ENCODE data around the gene TMEM187. TPM values are rescaled to one million over a fixed set of nuclear protein-coding genes. Genes with fewer than 3 reads are reported as not detected.

TMEM187 gene
- polyA plus RNA-seq, 1 experiment, result 3.2 TPM

DNA sequence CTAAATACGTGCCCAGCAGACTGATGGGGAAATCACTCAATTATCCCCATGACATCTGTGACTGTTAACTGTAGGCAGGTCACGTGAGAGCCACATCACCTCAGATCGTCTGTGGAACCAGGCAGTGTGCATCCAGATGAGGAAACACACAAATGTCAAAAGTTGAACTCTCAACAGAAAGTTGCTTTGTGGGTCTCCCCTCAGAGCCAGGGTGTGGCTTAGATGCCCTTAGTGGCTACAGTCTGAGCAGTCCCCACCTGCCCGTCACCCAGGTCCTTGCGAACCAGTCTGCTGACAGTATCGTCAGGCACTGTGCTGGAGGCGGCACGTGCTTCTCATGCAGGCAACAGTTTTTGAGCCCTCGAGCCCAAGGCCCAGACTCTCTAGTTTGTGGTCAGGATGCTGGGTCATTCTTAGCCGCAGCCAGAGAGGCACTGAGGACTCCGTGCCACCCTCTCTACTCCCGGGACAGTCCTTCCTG, 10.8 kb downstream of the TMEM187 start:
- DNase-seq (ENCODE audit: low read depth, low spot score), result no peak
- no peak overlapping the region for H3K4me3 ChIP-seq (ENCODE audit: low read depth, low read length)
- ChIA-PET POLR2A (no interaction called here), CTCF (no interaction called here)
- TF ChIP-seq, protein P1, sequence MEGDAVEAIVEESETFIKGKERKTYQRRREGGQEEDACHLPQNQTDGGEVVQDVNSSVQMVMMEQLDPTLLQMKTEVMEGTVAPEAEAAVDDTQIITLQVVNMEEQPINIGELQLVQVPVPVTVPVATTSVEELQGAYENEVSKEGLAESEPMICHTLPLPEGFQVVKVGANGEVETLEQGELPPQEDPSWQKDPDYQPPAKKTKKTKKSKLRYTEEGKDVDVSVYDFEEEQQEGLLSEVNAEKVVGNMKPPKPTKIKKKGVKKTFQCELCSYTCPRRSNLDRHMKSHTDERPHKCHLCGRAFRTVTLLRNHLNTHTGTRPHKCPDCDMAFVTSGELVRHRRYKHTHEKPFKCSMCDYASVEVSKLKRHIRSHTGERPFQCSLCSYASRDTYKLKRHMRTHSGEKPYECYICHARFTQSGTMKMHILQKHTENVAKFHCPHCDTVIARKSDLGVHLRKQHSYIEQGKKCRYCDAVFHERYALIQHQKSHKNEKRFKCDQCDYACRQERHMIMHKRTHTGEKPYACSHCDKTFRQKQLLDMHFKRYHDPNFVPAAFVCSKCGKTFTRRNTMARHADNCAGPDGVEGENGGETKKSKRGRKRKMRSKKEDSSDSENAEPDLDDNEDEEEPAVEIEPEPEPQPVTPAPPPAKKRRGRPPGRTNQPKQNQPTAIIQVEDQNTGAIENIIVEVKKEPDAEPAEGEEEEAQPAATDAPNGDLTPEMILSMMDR (IDR thresholded peaks at IDR 0.05; ENCODE audit: low read depth, low read length), result no peak
- no peaks in the 10 kb centered on the region for H3K27me3 ChIP-seq (ENCODE audit: control insufficient read depth, insufficient read depth, low read length)
- H3K9me3 ChIP-seq (ENCODE audit: control insufficient read depth, insufficient read depth, low read length), result no peaks in the 10 kb centered on the region; the same call in 1 of the 2 replicates
- no peak overlapping the region for H3K27ac ChIP-seq (ENCODE audit: low read depth, low read length)

DNA sequence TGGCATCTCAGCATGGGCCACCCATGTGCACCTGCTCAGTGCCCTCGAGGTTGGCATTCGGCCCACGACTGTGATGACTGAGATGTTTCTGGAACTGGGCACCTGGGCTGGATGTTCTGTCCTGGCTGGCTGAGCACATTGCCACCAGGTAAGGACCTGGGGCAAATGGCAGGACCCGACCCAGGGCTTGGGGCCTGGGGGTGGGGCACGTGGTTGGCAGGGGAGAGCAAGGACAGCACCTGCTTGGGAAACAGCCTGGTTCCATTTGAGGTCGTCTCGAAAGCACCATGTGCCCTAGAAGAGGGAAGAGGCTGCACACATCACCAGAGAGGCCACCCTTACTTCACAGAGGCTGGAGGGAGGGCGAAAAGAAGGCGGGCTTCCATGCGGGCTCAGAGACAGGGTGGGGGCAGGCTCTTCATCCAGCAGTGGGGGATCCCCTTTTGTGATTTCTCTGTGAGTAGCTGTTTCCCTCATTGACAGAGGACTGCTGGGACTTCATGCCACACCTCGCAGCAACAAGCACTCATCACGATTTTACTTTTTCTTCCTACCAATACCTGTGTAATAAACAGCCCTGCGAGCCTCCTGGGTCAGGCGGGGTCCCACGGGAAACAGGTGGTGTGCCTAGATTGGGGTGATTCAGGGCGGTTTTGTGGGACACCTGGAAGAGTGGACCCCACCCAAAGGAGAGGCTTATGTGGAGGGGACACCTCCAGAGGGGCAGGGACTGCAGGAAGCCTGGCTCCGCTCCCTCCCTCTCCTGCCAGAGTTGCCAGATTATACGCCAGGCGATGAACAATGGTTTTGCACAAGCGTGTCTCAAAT, 12.0 kb downstream of the TMEM187 start:
- POLR2A ChIA-PET, result no interaction called here
- Histone ChIP-seq H3K4me3 (ENCODE audit: low read depth, low read length) (no peak overlapping the region), H3K9me3 (ENCODE audit: control insufficient read depth, insufficient read depth, low read length) (no peaks in the 10 kb centered on the region; the same call in 1 of the 2 replicates), H3K27ac (ENCODE audit: low read depth, low read length) (no peak overlapping the region), H3K27me3 (ENCODE audit: control insufficient read depth, insufficient read depth, low read length) (no peaks in the 10 kb centered on the region)
- CTCF ChIA-PET, result no interaction called here
- TF ChIP-seq, protein P1 (IDR thresholded peaks at IDR 0.05; ENCODE audit: low read depth, low read length), result no peak
- DNase-seq (ENCODE audit: low read depth, low spot score), result no peak

DNA sequence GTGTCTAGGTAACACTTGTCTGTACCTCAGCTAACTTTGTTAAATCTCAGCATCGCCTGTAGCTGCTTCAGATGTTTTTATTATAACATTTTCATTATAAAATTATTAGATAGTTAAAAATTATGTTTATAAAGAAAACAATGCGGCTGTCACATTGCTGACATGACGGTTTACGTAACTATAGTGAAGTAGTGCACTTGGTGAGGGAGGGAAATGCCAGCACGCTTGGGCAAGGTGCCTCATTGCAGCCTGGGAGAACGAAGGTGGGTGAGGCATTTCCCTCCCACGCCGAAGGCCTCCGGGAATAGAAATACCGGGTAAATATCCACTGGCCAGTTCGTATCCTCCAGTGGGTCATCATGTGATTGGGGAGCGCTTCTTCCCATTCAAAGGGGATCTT, 15.9 kb downstream of the TMEM187 start:
- no peak overlapping the region for H3K27ac ChIP-seq (ENCODE audit: low read depth, low read length)
- no peak for DNase-seq (ENCODE audit: low read depth, low spot score)
- CTCF ChIA-PET, result no interaction called here
- POLR2A ChIA-PET, result no interaction called here
- H3K9me3 ChIP-seq (ENCODE audit: control insufficient read depth, insufficient read depth, low read length), result no peaks in the 10 kb centered on the region
- TF ChIP-seq, protein P1 (IDR thresholded peaks at IDR 0.05; ENCODE audit: low read depth, low read length), result no peak
- no peak overlapping the region for H3K4me3 ChIP-seq (ENCODE audit: low read depth, low read length)
- no peaks in the 10 kb centered on the region for H3K27me3 ChIP-seq (ENCODE audit: control insufficient read depth, insufficient read depth, low read length)

DNA sequence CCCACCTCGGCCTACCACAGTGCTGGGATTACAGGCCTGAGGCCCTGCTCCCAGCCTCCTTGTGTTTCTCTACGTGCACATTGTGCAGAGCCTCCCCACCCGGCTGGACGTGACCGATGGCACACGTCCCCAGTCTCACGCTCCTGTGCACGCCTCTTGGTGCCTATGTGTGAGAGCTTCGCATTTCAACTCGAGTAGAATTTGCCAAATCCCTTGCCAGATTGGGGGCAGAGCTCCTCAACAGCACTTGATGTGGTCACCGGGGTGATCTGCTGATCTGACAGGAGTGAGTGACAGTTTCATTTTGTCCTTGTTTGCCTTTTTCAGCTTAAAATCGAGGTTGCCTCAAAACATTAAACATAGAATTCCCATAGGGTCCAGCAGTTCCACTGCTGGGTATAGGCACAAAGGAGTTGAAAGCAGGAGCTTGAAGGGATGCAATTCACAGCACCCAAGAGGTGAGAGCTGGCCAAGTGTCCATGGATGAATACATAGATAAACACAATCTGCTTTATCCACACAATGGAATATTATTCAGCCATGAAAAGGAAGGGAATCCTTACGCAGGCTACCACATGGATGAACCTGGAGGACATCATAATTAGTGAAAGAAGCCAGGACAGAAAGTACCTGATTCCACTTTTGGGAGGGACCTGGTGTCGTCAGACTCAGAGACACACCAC, 17.6 kb downstream of the TMEM187 start:
- Histone ChIP-seq H3K27me3 (ENCODE audit: control insufficient read depth, insufficient read depth, low read length) (no peaks in the 10 kb centered on the region), H3K9me3 (ENCODE audit: control insufficient read depth, insufficient read depth, low read length) (no peaks in the 10 kb centered on the region), H3K4me3 (ENCODE audit: low read depth, low read length) (no peak overlapping the region), H3K27ac (ENCODE audit: low read depth, low read length) (no peak overlapping the region)
- ChIA-PET CTCF (no interaction called here), POLR2A (no interaction called here)
- DNase-seq (ENCODE audit: low read depth, low spot score), result no peak
- TF ChIP-seq, protein P1 (IDR thresholded peaks at IDR 0.05; ENCODE audit: low read depth, low read length), result no peak

DNA sequence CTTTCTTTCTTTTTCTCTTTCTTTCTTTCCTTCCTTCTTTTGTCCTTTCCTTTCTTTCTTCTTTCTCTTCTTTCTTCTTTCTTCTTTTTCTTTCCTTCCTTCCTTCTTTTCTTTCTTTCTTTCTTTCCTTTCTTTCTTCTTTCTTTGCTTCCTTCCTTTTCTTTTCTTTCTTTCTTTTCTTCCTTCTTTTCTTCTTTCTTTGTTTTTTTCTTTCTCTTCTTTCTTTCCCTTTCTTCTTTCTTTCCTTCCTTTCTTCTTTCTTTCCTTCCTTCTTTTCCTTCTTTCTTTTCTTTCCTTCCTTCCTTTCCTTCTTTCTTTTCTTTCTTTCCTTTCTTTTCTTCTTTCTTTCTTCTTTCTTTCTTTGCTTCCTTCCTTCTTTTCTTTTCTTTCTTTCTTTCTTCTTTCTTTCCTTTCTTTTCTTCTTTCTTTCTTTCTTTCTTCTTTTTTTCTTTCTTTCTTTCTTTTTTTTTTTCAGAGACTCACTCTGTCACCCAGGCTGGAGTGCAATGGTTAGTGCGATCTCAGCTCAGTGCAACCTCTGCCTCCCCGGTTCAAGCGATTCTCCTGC, 18.5 kb downstream of the TMEM187 start:
- POLR2A ChIA-PET, result no interaction called here
- CTCF ChIA-PET, result no interaction called here

More for the DNA sequence above, 18.5 kb downstream of the TMEM187 start:
- Histone ChIP-seq H3K27me3 (ENCODE audit: control insufficient read depth, insufficient read depth, low read length) (no peaks in the 10 kb centered on the region), H3K27ac (ENCODE audit: low read depth, low read length) (no peak overlapping the region), H3K9me3 (ENCODE audit: control insufficient read depth, insufficient read depth, low read length) (no peaks in the 10 kb centered on the region), H3K4me3 (ENCODE audit: low read depth, low read length) (no peak overlapping the region)
- no peak for DNase-seq (ENCODE audit: low read depth, low spot score)
- TF ChIP-seq, protein P1 (IDR thresholded peaks at IDR 0.05; ENCODE audit: low read depth, low read length), result no peak
